ENCODE results near the gene TSHZ3. TPM values are rescaled to one million over a fixed set of nuclear protein-coding genes. Genes with fewer than 3 reads are reported as not detected.

Gene TSHZ3
- total and polyA plus RNA-seq, 8 donors = 0.87 to 14.3 (median 5.9) TPM

DNA sequence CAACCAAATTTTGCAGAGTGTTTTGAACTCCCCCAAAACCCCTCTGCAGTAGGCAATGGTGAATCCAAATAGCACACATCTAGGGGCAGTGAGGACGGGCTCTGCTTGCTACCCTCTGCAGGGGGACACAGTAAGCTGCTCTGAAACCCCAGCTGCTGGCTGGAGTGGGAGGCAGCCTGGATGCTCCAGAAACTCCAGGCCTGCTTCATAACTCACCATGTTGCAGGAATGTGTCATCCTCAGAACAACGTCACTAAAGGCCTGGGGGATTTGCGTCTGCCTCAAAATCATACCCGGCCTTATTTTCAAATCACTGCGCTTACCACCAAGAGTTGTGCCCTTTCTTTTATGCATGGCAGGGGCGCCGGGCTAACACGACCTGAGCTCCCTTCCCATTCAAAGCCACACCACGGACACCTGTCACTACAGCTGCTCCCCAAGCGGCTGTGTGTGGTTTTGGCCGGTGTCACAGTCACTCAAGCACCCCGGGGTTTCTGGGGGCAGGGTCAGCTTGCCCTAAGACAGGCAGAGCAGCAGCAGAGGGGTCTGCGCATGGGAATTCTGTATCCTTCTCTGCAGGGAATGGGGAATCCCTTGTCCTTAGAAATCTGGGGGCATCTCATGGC is 93.9 kb downstream of the TSHZ3 start:
- no peaks in the 10 kb centered on the region for H3K4me1 ChIP-seq
- intact Hi-C loops (cut with DNase I; ENCODE audit: low total_unique reads) = no loop called here
- no peaks in the 10 kb centered on the region for H3K9me3 ChIP-seq
- 74 to 88% (median 82%) methylated on average over 11 to 13 of the region's 13 CpGs for WGBS, 5 donors
- DNase-seq = peak in 1 of 2 donors; percentile 9
- H3K27ac ChIP-seq = no peak overlapping the region
- no peak for TF ChIP-seq EP300 (IDR thresholded peaks at IDR 0.05)
- TF ChIP-seq POLR2AphosphoS5 (IDR thresholded peaks at IDR 0.05) = no peak
- TF ChIP-seq CTCF (IDR thresholded peaks at IDR 0.05) = no peak
- no peak for TF ChIP-seq POLR2A (IDR thresholded peaks at IDR 0.05)
- H3K4me3 ChIP-seq = no peak overlapping the region
- no peaks in the 10 kb centered on the region for H3K36me3 ChIP-seq
- no peaks in the 10 kb centered on the region for H3K27me3 ChIP-seq

- no peaks in the 10 kb centered on the region for H3K4me1 ChIP-seq
- no peaks in the 10 kb centered on the region for H3K36me3 ChIP-seq
- no peaks in the 10 kb centered on the region for H3K9me3 ChIP-seq
- no peak overlapping the region for H3K27ac ChIP-seq
- no peaks in the 10 kb centered on the region for H3K27me3 ChIP-seq
- DNase-seq = no peak
- H3K4me3 ChIP-seq = no peak overlapping the region
- TF ChIP-seq POLR2AphosphoS5 (IDR thresholded peaks at IDR 0.05) = no peak
- no peak for TF ChIP-seq CTCF (IDR thresholded peaks at IDR 0.05)
- TF ChIP-seq EP300 (IDR thresholded peaks at IDR 0.05) = no peak
- TF ChIP-seq POLR2A (IDR thresholded peaks at IDR 0.05) = no peak
- intact Hi-C loops (cut with DNase I; ENCODE audit: low total_unique reads) = no loop called here
- WGBS, 5 donors = 75 to 88% (median 84%) methylated on average over 4 of the region's 4 CpGs
Observed at GRCh38 chr19:31254611-31255010, 94.6 kb downstream of the TSHZ3 start.

DNA sequence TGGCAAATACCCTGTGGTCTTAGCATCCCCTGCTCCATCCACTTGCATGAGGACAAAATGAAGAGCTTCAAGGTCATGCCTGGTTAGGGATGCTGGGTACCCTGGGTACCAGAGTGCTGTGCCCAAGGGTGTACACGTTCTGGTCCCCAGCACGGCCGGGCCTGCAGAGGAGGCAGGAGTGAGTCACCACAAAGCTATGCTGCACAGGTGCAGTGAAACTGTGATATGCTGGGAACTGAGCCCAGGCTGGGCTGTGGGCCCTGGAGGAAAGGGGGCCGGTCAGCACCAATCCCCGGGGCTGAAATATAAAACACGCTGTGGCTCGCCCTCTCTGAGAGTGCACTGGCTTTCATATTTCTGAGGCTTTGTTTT is 95.1 kb downstream of the TSHZ3 start:
- DNase-seq = peak in 1 of 2 donors; percentile 53
- intact Hi-C loops (cut with DNase I; ENCODE audit: low total_unique reads) = no loop called here
- H3K4me1 ChIP-seq = no peaks in the 10 kb centered on the region
- H3K27me3 ChIP-seq = peaks cover 0 to 2% (median 0%) of the 10 kb centered on the region in 3 donors
- TF ChIP-seq CTCF (IDR thresholded peaks at IDR 0.05) (no peak), EP300 (IDR thresholded peaks at IDR 0.05) (no peak), POLR2A (IDR thresholded peaks at IDR 0.05) (no peak), POLR2AphosphoS5 (IDR thresholded peaks at IDR 0.05) (no peak)
- no peak overlapping the region for H3K4me3 ChIP-seq
- H3K36me3 ChIP-seq = no peaks in the 10 kb centered on the region
- no peaks in the 10 kb centered on the region for H3K9me3 ChIP-seq
- H3K27ac ChIP-seq = no peak overlapping the region
- 15 to 43% (median 26%) methylated on average over 3 to 7 of the region's 7 CpGs for WGBS, 5 donors

- WGBS, 5 donors = 77 to 84% (median 81%) methylated on average over 6 of the region's 6 CpGs
- no peaks in the 10 kb centered on the region for H3K4me1 ChIP-seq
- no peaks in the 10 kb centered on the region for H3K9me3 ChIP-seq
- no peak overlapping the region for H3K4me3 ChIP-seq
- no peak for DNase-seq
- intact Hi-C loops (cut with DNase I; ENCODE audit: low total_unique reads) = no loop called here
- H3K27ac ChIP-seq = no peak overlapping the region
- no peaks in the 10 kb centered on the region for H3K36me3 ChIP-seq
- TF ChIP-seq POLR2A (IDR thresholded peaks at IDR 0.05) (no peak), EP300 (IDR thresholded peaks at IDR 0.05) (no peak), POLR2AphosphoS5 (IDR thresholded peaks at IDR 0.05) (no peak)
- H3K27me3 ChIP-seq = peaks cover 0 to 5% (median 0%) of the 10 kb centered on the region in 3 donors
Observed at GRCh38 chr19:31253526-31254179, 95.6 kb downstream of the TSHZ3 start.

DNA sequence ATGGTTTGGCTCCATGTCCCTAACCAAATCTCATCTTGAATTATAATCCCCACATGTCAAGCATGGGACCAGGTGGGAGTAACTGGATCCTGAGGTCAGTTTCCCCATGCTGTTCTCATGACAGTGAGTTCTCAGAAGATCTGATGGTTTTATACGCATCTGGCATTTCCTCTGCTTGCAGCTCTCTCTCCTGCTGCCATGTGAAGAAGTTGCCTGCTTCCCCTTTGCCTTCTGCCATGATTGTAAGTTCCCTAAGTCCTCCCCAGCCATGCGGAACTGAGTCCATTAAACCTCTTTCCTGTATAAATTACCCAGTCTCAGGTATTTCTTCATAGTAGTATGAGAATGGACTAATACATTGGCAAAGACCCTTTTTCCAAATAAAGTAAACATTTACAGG is 96.8 kb downstream of the TSHZ3 start:
- 73 to 90% (median 87%) methylated on average over 2 of the region's 2 CpGs for WGBS, 5 donors
- Histone ChIP-seq H3K27ac (no peak overlapping the region), H3K4me1 (no peaks in the 10 kb centered on the region), H3K4me3 (no peak overlapping the region), H3K36me3 (no peaks in the 10 kb centered on the region), H3K27me3 (peaks cover 0 to 5% (median 0%) of the 10 kb centered on the region in 3 donors), H3K9me3 (no peaks in the 10 kb centered on the region)
- no peak for DNase-seq
- TF ChIP-seq EP300 (IDR thresholded peaks at IDR 0.05) (no peak), CTCF (IDR thresholded peaks at IDR 0.05) (no peak), POLR2AphosphoS5 (IDR thresholded peaks at IDR 0.05) (no peak), POLR2A (IDR thresholded peaks at IDR 0.05) (no peak)
- intact Hi-C loops (cut with DNase I; ENCODE audit: low total_unique reads) = no loop called here

Data from stomach (tissue), 9 donors.